ENCODE measurements around the gene SAMD9.

- no peak for TF ChIP-seq CTCF (conservative IDR thresholded peaks at IDR 0.05 in 1 of 2, IDR thresholded peaks at IDR 0.05 in 1 of 2; ENCODE audit: extremely low read depth in 1 of 2, insufficient read depth in 1 of 2, low read depth in 1 of 2, low read length in 2 of 2)
- no peak for TF ChIP-seq EZH2 (IDR thresholded peaks at IDR 0.05; ENCODE audit: borderline replicate concordance, low read length)
These were observed at the start of gene SAMD9 for GRCh38 chr7:93117852-93118530.

Measured in mammary epithelial cell (primary cell).